Calu3 (cell line): ENCODE results near the gene UBASH3B. TPM values are rescaled to one million over a fixed set of nuclear protein-coding genes. Genes with fewer than 3 reads are reported as not detected.

ENCODE experiments used
- BruUV-seq: library from RNA; stranded (reverse); fragments of 400-500 nt; replicated peaks from 2 replicates; lab custom pipeline; 2021; lab: Mats Ljungman, UMichigan
- CTCF ChIA-PET: fragments of 300-600 bp; sonication (Branson Sonifier 250); formaldehyde crosslinking; loops from one replicate; lab custom pipeline; 2022; ENCODE audit warnings: antibody characterized with exemption; lab: Charles Lee
- DNase-seq: peaks from one replicate; pipeline ENCODE4 v3.0.0; 2022
- H3K27ac Mint-ChIP-seq: one replicate; pipeline ENCODE4 v1.8.0; 2022; ENCODE audit warnings: mixed read lengths; ENCODE audit not compliant: unreplicated experiment
- H3K27me3 Mint-ChIP-seq: one replicate; pipeline ENCODE4 v1.8.0; 2022; ENCODE audit warnings: mixed read lengths; ENCODE audit not compliant: unreplicated experiment
- H3K36me3 Mint-ChIP-seq: one replicate; pipeline ENCODE4 v1.8.0; 2022; ENCODE audit warnings: mild to moderate bottlenecking, moderate library complexity, mixed read lengths; ENCODE audit not compliant: insufficient read depth, unreplicated experiment
- H3K4me1 Mint-ChIP-seq: one replicate; pipeline ENCODE4 v1.8.0; 2022; ENCODE audit warnings: mild to moderate bottlenecking, low read depth, mixed read lengths; ENCODE audit not compliant: unreplicated experiment
- H3K4me3 Mint-ChIP-seq: one replicate; pipeline ENCODE4 v1.8.0; 2022; ENCODE audit warnings: mild to moderate bottlenecking, low read depth, moderate library complexity, mixed read lengths; ENCODE audit not compliant: unreplicated experiment
- H3K9me3 Mint-ChIP-seq: one replicate; pipeline ENCODE4 v1.8.0; 2022; ENCODE audit warnings: low read depth, mixed read lengths; ENCODE audit not compliant: unreplicated experiment
- intact Hi-C: fragments of 100-400 bp; cut with micrococcal nuclease; formaldehyde crosslinking; loops from one replicate; pipeline ENCODE4 v1.10.0; 2022; ENCODE audit not compliant: unreplicated experiment
- total RNA-seq: library from RNA; stranded (reverse); gene quantifications from 2 replicates; pipeline ENCODE4 v1.2.3, GENCODE V29; 2022
- TF ChIP-seq, protein P1 (sequence below): fragments of 200-600 bp; IDR thresholded peaks from one replicate; pipeline ENCODE4 v1.8.0; 2022; ENCODE audit warnings: antibody characterized with exemption; ENCODE audit not compliant: unreplicated experiment

UBASH3B gene
- total RNA-seq, 1 experiment from 2014 or later: 74.9 TPM

DNA sequence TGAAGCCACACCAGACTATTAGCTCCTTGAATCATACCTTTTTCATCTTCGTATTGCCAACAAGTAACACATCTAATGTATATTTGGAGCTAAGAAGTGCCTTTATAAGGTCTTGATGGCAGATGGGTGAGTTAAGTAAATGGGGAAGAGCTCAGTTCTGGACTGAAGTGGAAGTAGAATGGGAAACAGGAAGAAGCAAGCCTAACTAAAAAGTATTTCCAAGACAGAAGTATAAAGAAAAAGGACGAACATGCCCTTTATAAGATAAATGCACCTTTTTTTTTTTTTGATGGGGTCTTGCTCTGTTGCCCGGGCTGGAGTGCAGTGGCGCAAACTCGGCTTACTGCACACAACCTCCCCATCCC, 197.3 kb downstream of the UBASH3B start:
- H3K4me1 Mint-ChIP-seq: peaks cover 19% of the 10 kb centered on the region
- H3K9me3 Mint-ChIP-seq: no peaks in the 10 kb centered on the region
- TF ChIP-seq, protein P1, sequence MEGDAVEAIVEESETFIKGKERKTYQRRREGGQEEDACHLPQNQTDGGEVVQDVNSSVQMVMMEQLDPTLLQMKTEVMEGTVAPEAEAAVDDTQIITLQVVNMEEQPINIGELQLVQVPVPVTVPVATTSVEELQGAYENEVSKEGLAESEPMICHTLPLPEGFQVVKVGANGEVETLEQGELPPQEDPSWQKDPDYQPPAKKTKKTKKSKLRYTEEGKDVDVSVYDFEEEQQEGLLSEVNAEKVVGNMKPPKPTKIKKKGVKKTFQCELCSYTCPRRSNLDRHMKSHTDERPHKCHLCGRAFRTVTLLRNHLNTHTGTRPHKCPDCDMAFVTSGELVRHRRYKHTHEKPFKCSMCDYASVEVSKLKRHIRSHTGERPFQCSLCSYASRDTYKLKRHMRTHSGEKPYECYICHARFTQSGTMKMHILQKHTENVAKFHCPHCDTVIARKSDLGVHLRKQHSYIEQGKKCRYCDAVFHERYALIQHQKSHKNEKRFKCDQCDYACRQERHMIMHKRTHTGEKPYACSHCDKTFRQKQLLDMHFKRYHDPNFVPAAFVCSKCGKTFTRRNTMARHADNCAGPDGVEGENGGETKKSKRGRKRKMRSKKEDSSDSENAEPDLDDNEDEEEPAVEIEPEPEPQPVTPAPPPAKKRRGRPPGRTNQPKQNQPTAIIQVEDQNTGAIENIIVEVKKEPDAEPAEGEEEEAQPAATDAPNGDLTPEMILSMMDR: no peak
- H3K27me3 Mint-ChIP-seq: no peaks in the 10 kb centered on the region
- H3K4me3 Mint-ChIP-seq: no peak overlapping the region
- CTCF ChIA-PET: interaction anchor here (0.5 to 1.2 kb wide), 3 partner anchors 36 to 224 kb away, joined by 3 to 6 read pairs (median 3); no protein-coding TSS in a partner anchor
- no peaks in the 10 kb centered on the region for H3K36me3 Mint-ChIP-seq
- no peak for DNase-seq
- BruUV-seq: no TSS peak
- intact Hi-C loops: no loop called here
- no peak overlapping the region for H3K27ac Mint-ChIP-seq

DNA sequence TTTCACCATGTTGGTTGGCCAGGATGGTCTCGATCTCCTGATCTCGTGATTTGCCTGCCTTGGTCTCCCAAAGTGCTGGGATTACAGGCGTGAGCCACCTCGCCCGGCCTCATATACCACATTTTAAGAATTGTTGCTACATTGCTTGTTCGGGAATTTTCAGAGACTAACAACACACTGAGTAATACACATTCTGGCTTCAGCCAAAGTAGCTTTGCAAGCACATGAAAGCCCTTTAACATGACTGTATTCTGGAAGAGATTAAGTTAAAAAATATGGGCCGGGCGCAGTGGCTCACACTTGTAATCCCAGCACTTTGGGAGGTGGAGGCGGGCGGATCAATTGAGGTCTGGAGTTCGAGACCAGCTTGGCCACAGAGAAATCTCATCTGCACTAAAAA, 197.7 kb downstream of the UBASH3B start:
- no peak overlapping the region for H3K4me3 Mint-ChIP-seq
- H3K27me3 Mint-ChIP-seq: no peaks in the 10 kb centered on the region
- BruUV-seq: no TSS peak
- DNase-seq: no peak
- H3K9me3 Mint-ChIP-seq: no peaks in the 10 kb centered on the region
- peaks cover 19% of the 10 kb centered on the region for H3K4me1 Mint-ChIP-seq
- H3K27ac Mint-ChIP-seq: no peak overlapping the region
- intact Hi-C loops: no loop called here
- CTCF ChIA-PET: interaction anchor here (0.7 to 1.2 kb wide), 2 partner anchors 222 to 224 kb away, joined by 3 to 6 read pairs; no protein-coding TSS in a partner anchor
- TF ChIP-seq, protein P1: no peak
- no peaks in the 10 kb centered on the region for H3K36me3 Mint-ChIP-seq

GRCh38 chr11:122853971-122854446, 198.5 kb downstream of the UBASH3B start:
- Mint-ChIP-seq H3K36me3 (no peaks in the 10 kb centered on the region), H3K9me3 (no peaks in the 10 kb centered on the region), H3K4me3 (no peak overlapping the region), H3K4me1 (peaks cover 19% of the 10 kb centered on the region), H3K27ac (no peak overlapping the region), H3K27me3 (no peaks in the 10 kb centered on the region)
- CTCF ChIA-PET: interaction anchor here (0.6 to 1.1 kb wide), 7 partner anchors 37 to 225 kb away, joined by 3 to 8 read pairs (median 3); no protein-coding TSS in a partner anchor
- no TSS peak for BruUV-seq
- DNase-seq: peak; percentile 61
- intact Hi-C loops: loop anchor here (1.0 to 2.0 kb wide), 3 partner anchors 40 to 221 kb away; no protein-coding TSS in a partner anchor
- TF ChIP-seq, protein P1: no peak

- no TSS peak for BruUV-seq
- Mint-ChIP-seq H3K9me3 (no peaks in the 10 kb centered on the region), H3K4me1 (peaks cover 29% of the 10 kb centered on the region), H3K27me3 (no peaks in the 10 kb centered on the region), H3K4me3 (no peak overlapping the region), H3K27ac (peak overlapping the region; percentile 60), H3K36me3 (no peaks in the 10 kb centered on the region)
- peak; percentile 34 for DNase-seq
- TF ChIP-seq, protein P1: no peak
- intact Hi-C loops: no loop called here
- CTCF ChIA-PET: interaction anchor here (0.9 to 1.5 kb wide), 3 partner anchors 159 to 192 kb away, joined by 3 to 4 read pairs (median 3); no protein-coding TSS in a partner anchor
Measured at GRCh38 chr11:122861631-122862030, 206.1 kb downstream of the UBASH3B start.
